NCI-H2227 (cell line): Measurements from ENCODE around the gene RASL10B.
A peak's percentile ranks its signal among the peaks of the same experiment; 100 is the strongest.
"Not testable (repeated sequence)": the region's sequence is repeated elsewhere in the genome, so short reads cannot be mapped to it uniquely, and the experiment has no call there.

Experiments used
- DNase-seq: peaks from one replicate; lab custom pipeline; 2025; ENCODE audit not compliant: unreplicated experiment; lab: John Stamatoyannopoulos, UW

RASL10B gene

DNA sequence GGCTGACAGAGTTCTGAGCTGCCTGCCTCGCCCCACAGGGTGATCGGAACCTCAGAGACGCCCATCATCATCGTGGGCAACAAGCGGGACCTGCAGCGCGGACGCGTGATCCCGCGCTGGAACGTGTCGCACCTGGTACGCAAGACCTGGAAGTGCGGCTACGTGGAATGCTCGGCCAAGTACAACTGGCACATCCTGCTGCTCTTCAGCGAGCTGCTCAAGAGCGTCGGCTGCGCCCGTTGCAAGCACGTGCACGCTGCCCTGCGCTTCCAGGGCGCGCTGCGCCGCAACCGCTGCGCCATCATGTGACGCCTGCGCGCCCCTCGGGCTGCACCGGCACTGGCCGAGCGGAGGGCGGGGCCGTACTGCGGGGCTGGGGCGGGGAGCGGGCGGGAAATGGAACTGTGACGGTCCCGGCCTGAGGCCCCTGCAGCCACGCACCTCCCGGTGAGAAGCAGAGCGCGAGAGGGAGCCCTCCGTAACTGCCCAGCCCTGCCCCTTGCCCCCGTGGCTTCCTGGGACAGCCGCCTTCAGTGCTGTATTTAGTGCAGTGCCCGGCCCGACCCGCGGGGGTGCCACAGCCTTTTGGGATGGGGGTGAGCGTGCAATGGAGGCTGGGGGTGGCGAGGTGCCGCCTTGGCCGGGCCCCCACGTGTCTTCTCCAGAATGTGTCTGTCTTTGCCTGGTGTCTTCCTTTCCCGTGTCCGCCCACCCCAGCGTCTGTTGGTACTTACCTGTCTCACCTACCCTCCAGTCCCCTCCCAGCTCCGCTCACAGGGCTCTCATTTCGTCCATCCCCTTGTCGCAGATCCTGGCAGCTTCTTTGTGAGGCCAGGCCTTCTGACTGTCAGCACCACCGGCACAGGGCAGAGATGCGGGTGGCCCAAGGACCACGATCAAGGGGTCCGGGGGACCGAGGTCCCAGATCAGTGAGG is 9.8 kb downstream of the RASL10B start:
- DNase-seq = no peak

DNA sequence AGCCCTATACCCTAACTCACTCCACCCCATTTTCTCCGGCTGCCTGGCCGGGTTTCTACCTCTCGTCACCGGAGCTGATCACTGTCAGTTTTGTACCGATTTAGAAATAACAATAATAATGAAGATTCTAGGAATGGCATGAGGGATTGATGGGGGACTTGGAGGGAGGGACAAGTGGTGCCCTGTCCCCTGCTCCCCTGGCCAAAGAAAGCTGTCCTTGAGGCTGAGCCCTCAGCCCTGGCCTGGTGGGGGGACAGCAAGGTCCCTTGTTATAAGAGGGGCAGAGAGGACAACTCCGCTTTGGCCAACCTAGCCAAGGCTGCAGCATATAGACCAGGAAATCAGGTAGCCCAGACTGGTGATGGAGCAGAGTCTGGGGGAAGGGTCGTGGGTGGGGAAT is 11.1 kb downstream of the RASL10B start:
- no peak for DNase-seq

GRCh38 chr17:35742896-35743477 is 11.5 kb downstream of the RASL10B start:
- no peak for DNase-seq

DNA sequence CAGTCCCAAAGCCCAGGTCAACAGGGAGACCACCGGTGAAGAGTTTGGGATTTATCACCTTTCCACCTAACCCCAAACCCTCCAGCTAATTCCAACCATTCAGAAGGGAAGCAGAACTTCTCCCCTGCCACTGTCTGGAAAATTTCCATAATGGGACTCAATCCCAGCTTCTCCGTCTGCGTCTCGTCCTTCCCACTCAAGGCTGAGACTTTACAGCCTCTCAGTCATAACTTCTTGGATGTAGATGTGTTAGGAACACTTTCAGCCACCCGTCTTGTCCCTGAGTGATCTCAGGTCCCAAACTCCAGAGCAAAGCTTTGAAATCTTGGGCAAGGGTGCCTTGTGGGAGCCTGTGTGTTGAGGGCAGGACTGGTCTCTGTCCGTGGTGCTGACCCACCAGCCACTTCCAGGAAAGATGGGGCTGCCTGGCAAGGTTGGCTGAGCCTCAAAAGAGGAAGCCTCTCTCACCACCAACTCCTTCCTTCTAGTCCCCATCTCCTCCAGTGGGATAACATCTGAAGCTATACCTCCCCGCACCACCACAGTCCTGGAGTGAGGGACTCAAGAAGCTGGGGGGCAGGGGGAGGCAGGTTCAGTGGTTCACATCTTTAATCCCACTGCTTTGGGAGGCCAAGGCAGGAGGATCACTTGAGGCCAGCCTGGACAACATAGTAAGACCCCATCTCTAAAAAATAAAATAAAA is 12.3 kb downstream of the RASL10B start:
- DNase-seq = no peak

- DNase-seq = no peak
These were observed 13.4 kb downstream of the RASL10B start for GRCh38 chr17:35744830-35745229.

- DNase-seq = no peak
These were observed 13.8 kb downstream of the RASL10B start for GRCh38 chr17:35745246-35745645.

DNA sequence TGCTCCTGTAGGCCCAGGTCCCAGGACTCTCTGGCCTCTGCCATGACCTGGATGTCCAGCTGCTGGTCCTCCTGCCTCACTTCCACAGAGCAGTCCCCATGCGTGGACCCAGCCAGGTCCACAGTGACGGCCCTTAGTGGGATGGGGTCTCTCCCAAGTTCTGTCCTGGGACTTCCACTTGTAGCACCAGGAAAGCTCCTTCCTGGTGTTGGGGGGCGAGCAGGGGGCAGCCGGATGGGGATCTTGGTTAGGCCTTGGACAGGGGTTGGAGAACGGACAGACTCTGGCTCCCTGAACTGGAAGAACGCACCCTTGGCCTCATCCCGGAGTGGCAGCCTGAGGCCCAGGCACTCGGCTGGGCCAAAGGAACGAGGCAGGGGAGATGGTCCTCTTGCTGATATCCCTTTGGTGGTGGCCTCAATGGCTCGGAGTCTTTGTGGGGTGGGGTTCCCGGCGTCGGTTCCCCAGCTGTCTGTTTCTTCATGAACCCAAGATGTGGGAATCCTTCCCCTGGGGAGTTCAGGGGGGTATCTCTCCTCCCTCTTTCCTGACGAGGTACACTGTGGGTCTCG is 14.4 kb downstream of the RASL10B start:
- DNase-seq = no peak

DNA sequence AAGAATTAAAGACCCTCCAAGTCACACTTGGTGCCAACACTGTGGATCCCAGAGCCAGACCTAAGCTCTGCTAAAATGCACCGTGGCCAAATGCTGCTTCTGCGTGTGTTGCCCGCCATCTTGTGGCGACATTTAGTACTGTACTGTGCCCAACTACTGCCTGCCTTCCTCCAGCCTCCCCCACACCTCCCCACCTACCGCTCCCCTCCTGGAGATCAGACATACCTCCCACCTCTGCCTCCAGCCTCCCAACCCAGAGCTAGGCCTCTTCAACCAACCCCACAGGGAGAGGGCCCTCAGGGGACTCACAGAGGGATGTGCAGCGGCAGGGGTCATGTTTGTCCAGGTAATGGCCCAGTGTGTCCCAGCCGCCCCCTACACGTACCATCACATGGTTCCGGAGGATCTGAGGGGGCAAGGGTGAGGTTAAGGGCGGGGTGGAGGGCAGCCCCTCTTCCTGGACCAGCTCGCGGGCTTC is 16.1 kb downstream of the RASL10B start:
- DNase-seq = peak; percentile 82

DNA sequence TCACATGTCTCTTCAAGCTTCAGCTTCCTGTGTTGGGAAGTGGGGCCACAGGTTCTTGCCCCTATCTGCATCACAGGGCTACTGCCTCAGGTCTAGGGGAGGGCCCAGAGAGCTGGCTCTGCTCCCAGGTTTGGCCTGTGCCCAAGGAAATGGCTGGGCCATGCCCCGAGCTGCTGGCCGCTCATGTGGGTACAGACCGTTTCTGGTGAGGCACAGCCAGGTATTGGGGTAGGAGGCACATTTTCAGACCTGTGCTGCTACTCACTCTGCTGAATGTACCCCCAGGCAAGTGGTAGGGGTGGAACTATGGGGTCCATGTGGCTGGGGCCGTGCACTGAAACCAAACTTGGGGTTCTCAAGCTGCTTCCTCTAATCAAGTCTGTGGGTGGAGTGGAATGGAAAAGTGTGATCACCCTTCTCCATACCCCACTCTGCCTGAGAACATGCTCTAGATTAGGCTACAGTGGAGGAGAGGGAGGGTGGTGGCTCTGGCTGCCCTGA is 17.0 kb downstream of the RASL10B start:
- DNase-seq = no peak

DNA sequence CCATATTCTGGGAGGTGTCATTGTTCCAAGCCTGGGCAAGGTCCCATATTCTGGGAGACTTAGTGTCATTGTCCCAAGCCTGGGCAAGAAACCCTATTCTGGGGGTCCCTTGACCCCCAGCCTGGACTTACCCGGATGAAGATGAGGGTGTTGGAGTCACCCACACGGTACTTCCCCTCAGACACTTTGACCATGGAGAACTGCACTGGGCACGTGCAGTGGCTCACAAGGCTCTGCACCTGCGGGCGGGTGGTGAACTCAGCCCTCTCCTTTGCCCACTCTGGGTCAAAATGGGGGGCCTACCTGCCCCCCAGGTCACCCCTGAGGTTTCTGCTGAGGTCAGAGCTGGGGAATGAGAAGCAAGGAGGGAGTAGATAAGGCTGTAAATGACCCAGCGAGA is 17.5 kb downstream of the RASL10B start:
- no peak for DNase-seq

DNA sequence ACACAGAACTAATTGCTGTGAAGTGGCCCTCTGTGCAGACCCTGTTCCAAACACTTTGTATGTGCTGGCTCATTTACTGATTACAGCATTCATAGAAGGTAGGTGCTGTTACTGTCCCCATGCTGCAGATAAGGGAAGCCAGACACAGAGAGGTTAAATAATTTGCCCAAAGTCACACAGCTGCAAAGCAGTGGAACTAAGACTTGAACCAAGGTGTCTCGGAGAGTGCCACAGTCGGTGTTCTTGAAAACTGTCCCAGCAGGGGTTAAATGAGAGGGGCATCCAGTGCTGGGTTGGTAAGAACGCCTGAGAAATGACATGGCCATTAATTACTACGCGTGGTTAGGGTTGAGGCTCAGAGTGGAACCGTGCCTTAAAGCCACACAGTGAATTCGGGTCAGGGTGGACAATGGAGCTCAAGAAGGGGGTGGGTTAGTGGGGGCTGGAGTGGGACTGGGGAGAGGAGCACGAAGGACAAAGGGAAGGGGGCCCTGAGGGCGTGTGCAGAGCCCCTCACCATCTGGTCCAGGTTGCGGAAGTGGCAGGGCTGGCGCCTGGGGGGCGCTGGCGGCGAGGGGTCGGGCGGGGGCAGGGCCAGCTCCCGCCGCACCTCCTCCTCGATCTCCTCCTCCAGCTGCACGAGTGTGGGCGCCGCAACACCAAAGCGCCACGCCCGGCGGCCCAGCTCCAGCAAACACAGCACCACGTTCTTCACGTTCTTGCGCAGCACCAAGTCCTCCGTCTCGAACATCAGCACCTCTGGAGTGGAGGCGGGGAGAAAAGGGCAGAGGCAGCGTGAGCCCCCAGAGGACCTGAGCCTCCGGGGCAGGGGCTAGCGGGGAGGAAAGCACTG is 18.3 kb downstream of the RASL10B start:
- DNase-seq = peak; percentile 21

GRCh38 chr17:35750526-35751395 is 19.3 kb downstream of the RASL10B start:
- no peak for DNase-seq

DNA sequence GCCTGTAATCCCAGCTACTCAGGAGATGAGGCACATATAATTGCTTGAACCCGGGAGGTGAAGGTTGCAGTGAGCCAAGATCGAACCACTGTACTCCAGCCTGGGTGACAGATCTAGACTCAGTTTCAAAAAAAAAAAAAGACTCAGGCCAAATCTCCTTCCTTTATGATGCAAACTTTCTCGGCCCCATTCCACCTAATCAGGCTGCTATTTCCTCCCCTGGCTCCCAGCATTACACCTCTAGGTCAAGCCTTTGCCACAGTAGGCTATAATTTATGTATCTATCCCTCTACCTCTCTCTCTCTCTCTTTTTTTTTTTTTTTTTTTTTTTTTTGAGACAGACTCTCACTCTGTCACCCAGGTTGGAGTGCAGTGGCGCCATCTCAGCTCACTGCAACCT is 20.1 kb downstream of the RASL10B start:
- not testable (repeated sequence) for DNase-seq

GRCh38 chr17:35752471-35752870 is 21.0 kb downstream of the RASL10B start:
- no peak for DNase-seq

DNA sequence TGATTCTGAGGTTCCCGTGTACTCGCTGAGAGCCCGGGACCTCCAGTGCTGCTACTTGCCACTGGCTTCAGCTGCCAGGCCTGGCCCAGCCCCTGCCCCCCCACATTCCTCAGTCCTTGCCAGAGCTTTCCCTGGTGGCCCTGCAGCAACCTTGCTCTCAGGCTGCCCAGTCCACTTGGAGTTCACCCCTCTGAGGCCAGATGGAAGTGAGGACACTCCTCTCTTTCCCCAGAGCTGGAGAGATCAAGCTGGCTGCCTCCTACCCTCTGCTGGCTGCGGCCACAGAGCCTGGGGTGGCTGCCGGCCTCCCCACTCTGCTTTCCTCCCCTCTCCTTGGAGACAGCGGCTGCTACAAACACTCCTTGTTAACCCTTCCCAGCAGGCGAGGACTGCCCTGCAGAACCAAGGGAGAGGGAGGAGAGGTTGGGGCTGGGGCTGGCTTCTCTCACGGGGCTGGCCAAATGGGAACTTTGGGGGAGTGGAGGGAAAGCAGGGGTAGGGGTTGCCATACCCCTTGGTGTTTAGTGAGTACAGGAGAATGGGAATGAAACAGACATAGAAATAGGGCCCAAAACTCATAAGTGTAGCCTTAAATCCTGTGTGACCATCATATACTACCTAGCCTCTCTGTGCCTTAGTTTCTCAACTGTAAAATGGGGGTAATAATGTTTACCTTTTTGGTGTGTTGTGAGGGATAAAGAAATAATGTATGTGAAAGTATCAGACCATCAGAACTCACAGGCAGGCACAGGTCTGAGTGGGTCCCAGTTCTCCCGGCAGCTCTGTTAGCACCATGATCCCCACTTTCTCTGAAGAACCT is 21.7 kb downstream of the RASL10B start, which contains the start of gene GAS2L2:
Gene GAS2L2, minus strand, starts transcription at position 295 of the 820 bp plus-strand sequence. CDS start 389 bp downstream, outside the sequence.
- no peak for DNase-seq

GRCh38 chr17:35757243-35757642 is 25.8 kb downstream of the RASL10B start:
- DNase-seq = no peak

DNA sequence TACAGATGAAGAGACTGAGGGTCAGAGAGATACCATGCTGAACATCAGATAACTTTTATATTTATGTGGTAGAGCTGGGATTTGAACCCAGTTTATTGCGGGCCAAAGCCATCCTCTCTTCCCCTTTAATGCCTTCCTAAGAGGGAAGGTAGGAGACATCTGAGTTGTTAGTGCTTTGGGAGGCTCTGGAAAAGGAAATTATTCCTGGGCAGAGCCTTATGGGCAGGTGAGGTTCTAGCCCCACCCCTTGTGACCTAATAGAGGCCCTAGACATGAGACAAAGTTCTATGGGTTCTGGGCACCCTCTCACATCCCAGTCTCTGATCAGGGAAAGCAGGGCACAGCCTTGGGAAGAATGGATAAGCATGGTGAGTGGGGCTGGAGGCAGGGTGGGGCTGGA is 29.1 kb downstream of the RASL10B start, which contains the start of gene C17orf50:
Gene C17orf50, plus strand, starts transcription at position 301 of the 400 bp plus-strand sequence. Its CDS starts 55 bp downstream, at position 356.
- DNase-seq = no peak

DNA sequence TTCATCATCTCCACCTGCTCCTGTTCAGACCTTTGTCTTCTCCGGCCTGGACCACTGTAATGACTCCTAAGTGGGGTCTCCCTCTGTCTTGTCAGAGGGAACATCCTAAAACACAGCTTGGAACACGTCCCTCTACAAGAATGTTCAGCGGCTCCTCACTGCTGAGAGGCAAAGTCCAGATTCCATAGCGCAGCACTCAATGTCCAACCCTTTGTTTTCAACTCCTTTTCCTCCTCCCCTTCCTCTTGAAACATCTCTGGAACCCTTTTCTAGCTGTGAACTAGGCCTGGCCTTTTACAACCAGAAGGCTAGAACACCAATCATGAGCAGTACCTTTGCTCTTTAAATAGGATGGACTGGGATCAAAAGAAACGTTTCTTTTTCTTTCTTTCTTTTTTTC is 30.2 kb downstream of the RASL10B start:
- no peak for DNase-seq
